SK-N-SH treated with all-trans-retinoic acid at 6 μM for 48 hours (cell line): ENCODE data around the gene PRKD2.

Source experiments
- ATAC-seq: fragments of 200-7000 bp; cut with Tn5 transposase; 3 replicates; pipeline ENCODE4 v1.9.1; 2020; ENCODE audit warnings: mild to moderate bottlenecking, moderate library complexity
- ARNTL ChIP-seq: fragments of 450-650 bp; formaldehyde crosslinking; IDR thresholded peaks from 2 replicates; pipeline ENCODE4 v1.5.0; 2020; ENCODE audit warnings: low read depth, mild to moderate bottlenecking, moderate library complexity, borderline replicate concordance
- BACH2 ChIP-seq: fragments of 250-450 bp; sonication (Bioruptor Pico); IDR thresholded peaks from 2 replicates; pipeline ENCODE4 v1.9.0; 2021; ENCODE audit warnings: mild to moderate bottlenecking, borderline replicate concordance
- CSDC2 ChIP-seq: fragments of 250-450 bp; sonication (Bioruptor Pico); IDR thresholded peaks from 2 replicates; pipeline ENCODE4 v1.5.0; 2020; ENCODE audit warnings: mild to moderate bottlenecking, moderate library complexity
- GLIS3 ChIP-seq: fragments of 250-450 bp; sonication (Bioruptor Pico); IDR thresholded peaks from 2 replicates; pipeline ENCODE4 v1.5.0; 2020; ENCODE audit warnings: mild to moderate bottlenecking, moderate library complexity
- ISL1 ChIP-seq: fragments of 250-450 bp; sonication (Bioruptor Pico); IDR thresholded peaks from 2 replicates; pipeline ENCODE4 v2.1.2; 2022; ENCODE audit warnings: mild to moderate bottlenecking, moderate library complexity
- OSR1 ChIP-seq: fragments of 250-450 bp; sonication (Bioruptor Pico); IDR thresholded peaks from 2 replicates; pipeline ENCODE4 v1.8.0; 2022; ENCODE audit warnings: moderate library complexity, mild to moderate bottlenecking, inconsistent platforms
- PPARA ChIP-seq: fragments of 250-450 bp; sonication (Bioruptor Pico); IDR thresholded peaks from 2 replicates; pipeline ENCODE4 v1.5.0; 2020; ENCODE audit warnings: mild to moderate bottlenecking, borderline replicate concordance
- RARB ChIP-seq: fragments of 250-450 bp; sonication (Bioruptor Pico); IDR thresholded peaks from 2 replicates; pipeline ENCODE4 v1.8.0; 2021; ENCODE audit warnings: mild to moderate bottlenecking, moderate library complexity
- SNAI2 ChIP-seq: fragments of 250-450 bp; sonication (Bioruptor Pico); IDR thresholded peaks from 2 replicates; pipeline ENCODE4 v1.5.0; 2020; ENCODE audit warnings: mild to moderate bottlenecking, moderate library complexity
- ZC3H10 ChIP-seq: fragments of 250-450 bp; sonication (Bioruptor Pico); IDR thresholded peaks from 2 replicates; pipeline ENCODE4 v1.5.1; 2021; ENCODE audit warnings: mild to moderate bottlenecking, moderate library complexity
- ZFP3 ChIP-seq: fragments of 250-450 bp; sonication (Bioruptor Pico); IDR thresholded peaks from 2 replicates; pipeline ENCODE4 v1.5.0; 2020; ENCODE audit warnings: mild to moderate bottlenecking, moderate library complexity
- ZFP30 ChIP-seq: fragments of 450-650 bp; formaldehyde crosslinking; IDR thresholded peaks from 2 replicates; pipeline ENCODE4 v1.5.0; 2022; ENCODE audit warnings: mild to moderate bottlenecking, moderate library complexity
- ZNF565 ChIP-seq: fragments of 450-650 bp; formaldehyde crosslinking; conservative IDR thresholded peaks from 2 replicates; pipeline ENCODE4 v1.5.0; 2020; ENCODE audit warnings: low read depth, mild to moderate bottlenecking, moderate library complexity
- ZNF70 ChIP-seq: fragments of 450-650 bp; formaldehyde crosslinking; IDR thresholded peaks from 2 replicates; pipeline ENCODE4 v1.5.0; 2020; ENCODE audit warnings: mild to moderate bottlenecking, moderate library complexity
- ZNF8 ChIP-seq: fragments of 450-650 bp; formaldehyde crosslinking; IDR thresholded peaks from 2 replicates; pipeline ENCODE4 v1.5.0; 2020; ENCODE audit warnings: mild to moderate bottlenecking, moderate library complexity
- TF ChIP-seq, protein P1 (sequence below): fragments of 250-450 bp; sonication (Bioruptor Pico); IDR thresholded peaks from 2 replicates; pipeline ENCODE4 v1.8.0; 2020; ENCODE audit warnings: mild to moderate bottlenecking, moderate library complexity, borderline replicate concordance
- TF ChIP-seq, protein P2 (sequence below): fragments of 250-450 bp; sonication (Bioruptor Pico); IDR thresholded peaks from 2 replicates; pipeline ENCODE4 v1.8.0; 2021; ENCODE audit warnings: low read depth, mild to moderate bottlenecking, moderate library complexity, borderline replicate concordance
- TF ChIP-seq, protein P3 (sequence below): fragments of 250-450 bp; sonication (Bioruptor Pico); IDR thresholded peaks from 2 replicates; pipeline ENCODE4 v1.5.1; 2020; ENCODE audit warnings: low read depth, mild to moderate bottlenecking, moderate library complexity
- TF ChIP-seq, protein P4 (sequence below): fragments of 250-450 bp; sonication (Bioruptor Pico); IDR thresholded peaks from 2 replicates; pipeline ENCODE4 v1.5.1; 2021; ENCODE audit warnings: mild to moderate bottlenecking, moderate library complexity
- TF ChIP-seq, protein P5 (sequence below): fragments of 250-450 bp; sonication (Bioruptor Pico); IDR thresholded peaks from 2 replicates; pipeline ENCODE4 v1.5.0; 2020; ENCODE audit warnings: mild to moderate bottlenecking, moderate library complexity

Gene PRKD2

DNA sequence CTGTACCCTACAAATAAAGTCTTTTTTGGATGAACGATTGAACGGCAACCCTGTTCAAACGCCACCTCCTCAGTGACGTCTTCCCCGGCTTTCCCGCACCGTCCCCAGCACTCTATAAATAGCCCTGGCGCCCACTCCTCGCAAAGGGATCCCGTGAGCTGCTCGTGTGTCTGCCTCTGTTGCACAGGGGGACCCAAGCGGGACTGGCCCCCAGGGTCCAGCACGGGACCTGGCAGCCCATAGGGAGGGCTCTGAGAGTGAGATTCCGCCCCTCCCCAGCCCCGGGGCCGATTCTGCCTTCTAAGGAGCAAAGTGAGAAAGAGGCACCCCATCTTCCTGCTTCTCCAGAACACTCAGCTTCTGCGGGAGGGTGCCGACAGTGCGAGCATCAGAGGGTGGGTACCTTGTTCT lies 20.9 kb upstream of the PRKD2 start (continued):
- TF ChIP-seq, protein P1, sequence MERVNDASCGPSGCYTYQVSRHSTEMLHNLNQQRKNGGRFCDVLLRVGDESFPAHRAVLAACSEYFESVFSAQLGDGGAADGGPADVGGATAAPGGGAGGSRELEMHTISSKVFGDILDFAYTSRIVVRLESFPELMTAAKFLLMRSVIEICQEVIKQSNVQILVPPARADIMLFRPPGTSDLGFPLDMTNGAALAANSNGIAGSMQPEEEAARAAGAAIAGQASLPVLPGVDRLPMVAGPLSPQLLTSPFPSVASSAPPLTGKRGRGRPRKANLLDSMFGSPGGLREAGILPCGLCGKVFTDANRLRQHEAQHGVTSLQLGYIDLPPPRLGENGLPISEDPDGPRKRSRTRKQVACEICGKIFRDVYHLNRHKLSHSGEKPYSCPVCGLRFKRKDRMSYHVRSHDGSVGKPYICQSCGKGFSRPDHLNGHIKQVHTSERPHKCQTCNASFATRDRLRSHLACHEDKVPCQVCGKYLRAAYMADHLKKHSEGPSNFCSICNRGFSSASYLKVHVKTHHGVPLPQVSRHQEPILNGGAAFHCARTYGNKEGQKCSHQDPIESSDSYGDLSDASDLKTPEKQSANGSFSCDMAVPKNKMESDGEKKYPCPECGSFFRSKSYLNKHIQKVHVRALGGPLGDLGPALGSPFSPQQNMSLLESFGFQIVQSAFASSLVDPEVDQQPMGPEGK (CRISPR knock-in tag) = no peak
- no peak for TF ChIP-seq OSR1 (CRISPR knock-in tag)
- no peak for TF ChIP-seq RARB (CRISPR knock-in tag)
- no peak for TF ChIP-seq BACH2 (CRISPR knock-in tag)
- TF ChIP-seq, protein P2, sequence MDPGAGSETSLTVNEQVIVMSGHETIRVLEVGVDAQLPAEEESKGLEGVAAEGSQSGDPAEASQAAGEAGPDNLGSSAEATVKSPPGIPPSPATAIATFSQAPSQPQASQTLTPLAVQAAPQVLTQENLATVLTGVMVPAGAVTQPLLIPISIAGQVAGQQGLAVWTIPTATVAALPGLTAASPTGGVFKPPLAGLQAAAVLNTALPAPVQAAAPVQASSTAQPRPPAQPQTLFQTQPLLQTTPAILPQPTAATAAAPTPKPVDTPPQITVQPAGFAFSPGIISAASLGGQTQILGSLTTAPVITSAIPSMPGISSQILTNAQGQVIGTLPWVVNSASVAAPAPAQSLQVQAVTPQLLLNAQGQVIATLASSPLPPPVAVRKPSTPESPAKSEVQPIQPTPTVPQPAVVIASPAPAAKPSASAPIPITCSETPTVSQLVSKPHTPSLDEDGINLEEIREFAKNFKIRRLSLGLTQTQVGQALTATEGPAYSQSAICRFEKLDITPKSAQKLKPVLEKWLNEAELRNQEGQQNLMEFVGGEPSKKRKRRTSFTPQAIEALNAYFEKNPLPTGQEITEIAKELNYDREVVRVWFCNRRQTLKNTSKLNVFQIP = no peak
- TF ChIP-seq, protein P3, sequence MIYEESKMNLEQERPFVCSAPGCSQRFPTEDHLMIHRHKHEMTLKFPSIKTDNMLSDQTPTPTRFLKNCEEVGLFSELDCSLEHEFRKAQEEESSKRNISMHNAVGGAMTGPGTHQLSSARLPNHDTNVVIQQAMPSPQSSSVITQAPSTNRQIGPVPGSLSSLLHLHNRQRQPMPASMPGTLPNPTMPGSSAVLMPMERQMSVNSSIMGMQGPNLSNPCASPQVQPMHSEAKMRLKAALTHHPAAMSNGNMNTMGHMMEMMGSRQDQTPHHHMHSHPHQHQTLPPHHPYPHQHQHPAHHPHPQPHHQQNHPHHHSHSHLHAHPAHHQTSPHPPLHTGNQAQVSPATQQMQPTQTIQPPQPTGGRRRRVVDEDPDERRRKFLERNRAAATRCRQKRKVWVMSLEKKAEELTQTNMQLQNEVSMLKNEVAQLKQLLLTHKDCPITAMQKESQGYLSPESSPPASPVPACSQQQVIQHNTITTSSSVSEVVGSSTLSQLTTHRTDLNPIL = no peak
- no peak for TF ChIP-seq ZNF70

DNA sequence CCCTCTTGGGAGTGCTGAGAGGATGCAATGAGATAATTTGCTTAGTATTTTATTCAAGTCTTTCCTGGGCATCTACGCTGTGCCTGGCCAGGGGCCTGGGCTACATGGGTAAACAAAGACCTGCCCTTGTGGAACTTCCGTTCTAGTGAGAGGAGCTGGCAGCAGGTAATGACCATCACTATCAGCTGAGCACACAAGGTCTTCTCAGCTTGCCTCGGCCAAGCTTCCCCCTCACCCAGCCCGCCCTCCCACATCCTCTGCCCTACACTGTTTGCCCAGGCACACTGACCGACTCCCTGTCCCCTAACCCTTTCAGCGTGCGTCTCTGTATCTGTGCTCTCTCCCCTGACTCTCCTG lies 20.4 kb upstream of the PRKD2 start:
- no peak for ATAC-seq
- TF ChIP-seq BACH2 (CRISPR knock-in tag) = no peak
- TF ChIP-seq, protein P2 = no peak
- TF ChIP-seq SNAI2 (CRISPR knock-in tag) = no peak
- no peak for TF ChIP-seq ARNTL (CRISPR knock-in tag)
- no peak for TF ChIP-seq ZFP3 (CRISPR knock-in tag)

DNA sequence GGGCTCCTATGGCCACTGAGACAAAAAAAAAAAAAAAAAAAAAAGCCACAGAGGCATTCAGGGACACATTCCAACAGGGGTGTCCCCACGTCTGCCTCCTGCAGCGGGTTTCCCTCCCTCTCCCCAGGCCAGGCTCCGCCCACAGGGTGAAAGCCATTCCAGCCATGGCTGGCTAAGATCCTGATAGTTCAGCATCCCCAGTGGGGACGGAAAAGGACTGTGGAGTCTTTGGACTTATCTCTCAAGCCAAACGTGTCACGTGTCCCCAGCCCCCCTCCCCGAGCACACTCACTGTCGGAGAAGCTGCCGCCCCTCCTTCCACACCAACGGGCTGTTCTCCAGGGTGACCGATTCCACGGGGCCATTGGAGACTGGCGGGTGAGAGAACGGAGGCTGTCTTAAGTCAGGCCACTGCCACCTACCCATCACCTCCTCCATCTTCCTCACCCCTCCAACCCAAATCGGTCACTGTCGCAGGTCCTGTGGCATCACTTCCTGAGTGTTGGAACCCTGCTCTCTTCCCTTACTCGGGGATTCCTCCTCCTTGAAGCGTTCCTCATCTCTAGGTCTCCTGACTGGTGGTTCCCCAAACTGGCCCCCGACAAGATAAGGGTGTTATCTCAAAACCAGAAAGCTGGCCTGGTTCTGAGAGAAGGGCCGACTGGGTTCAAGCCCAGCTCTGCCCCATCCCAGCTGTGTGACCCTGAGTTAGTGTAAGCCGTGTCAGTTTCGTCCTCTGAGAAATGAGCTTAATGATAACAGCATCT lies 19.8 kb upstream of the PRKD2 start:
- TF ChIP-seq ZNF565 (CRISPR knock-in tag) (no peak), ARNTL (CRISPR knock-in tag) (no peak), RARB (CRISPR knock-in tag) (no peak), CSDC2 (CRISPR knock-in tag) (no peak), GLIS3 (CRISPR knock-in tag) (no peak)
- ATAC-seq = no peak

DNA sequence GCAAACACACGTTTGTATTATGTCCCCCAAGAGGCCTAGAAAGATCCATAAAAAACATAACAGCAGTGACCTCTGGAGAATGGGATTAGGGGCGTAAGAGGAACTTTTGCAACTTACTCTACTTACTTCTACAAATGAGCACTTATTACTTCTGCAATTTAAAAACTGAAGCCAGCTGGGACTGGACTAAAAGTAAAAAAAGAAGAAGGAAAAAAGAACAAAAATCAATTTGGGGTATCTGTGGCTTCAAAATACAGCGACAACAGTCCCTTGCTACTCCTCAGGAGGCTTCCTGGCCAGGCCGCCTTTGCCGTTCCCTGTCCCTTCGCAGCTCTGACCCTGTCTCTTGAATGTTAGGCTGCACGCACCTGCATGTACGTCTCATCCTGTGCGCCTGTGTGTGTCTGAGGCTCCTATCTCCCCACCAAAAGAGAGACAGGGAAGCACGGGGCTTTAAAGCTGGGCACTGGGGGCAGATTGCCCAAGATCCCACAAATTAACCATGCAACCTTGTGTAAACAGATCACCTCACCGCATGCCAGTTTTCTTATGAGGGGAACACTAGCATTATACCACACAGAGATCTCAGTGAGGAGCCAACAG lies 16.9 kb upstream of the PRKD2 start:
- no peak for TF ChIP-seq ISL1 (CRISPR knock-in tag)
- no peak for TF ChIP-seq ZNF8 (CRISPR knock-in tag)
- no peak for TF ChIP-seq ZC3H10 (CRISPR knock-in tag)
- TF ChIP-seq, protein P2 = no peak
- TF ChIP-seq, protein P4, sequence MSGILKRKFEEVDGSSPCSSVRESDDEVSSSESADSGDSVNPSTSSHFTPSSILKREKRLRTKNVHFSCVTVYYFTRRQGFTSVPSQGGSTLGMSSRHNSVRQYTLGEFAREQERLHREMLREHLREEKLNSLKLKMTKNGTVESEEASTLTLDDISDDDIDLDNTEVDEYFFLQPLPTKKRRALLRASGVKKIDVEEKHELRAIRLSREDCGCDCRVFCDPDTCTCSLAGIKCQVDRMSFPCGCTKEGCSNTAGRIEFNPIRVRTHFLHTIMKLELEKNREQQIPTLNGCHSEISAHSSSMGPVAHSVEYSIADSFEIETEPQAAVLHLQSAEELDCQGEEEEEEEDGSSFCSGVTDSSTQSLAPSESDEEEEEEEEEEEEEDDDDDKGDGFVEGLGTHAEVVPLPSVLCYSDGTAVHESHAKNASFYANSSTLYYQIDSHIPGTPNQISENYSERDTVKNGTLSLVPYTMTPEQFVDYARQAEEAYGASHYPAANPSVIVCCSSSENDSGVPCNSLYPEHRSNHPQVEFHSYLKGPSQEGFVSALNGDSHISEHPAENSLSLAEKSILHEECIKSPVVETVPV = no peak
- TF ChIP-seq ZNF565 (CRISPR knock-in tag) = no peak
- TF ChIP-seq, protein P3 = no peak
- TF ChIP-seq ZFP30 (CRISPR knock-in tag) = no peak
- TF ChIP-seq PPARA = no peak
- no peak for TF ChIP-seq BACH2 (CRISPR knock-in tag)
- no peak for TF ChIP-seq CSDC2 (CRISPR knock-in tag)
- TF ChIP-seq, protein P5, sequence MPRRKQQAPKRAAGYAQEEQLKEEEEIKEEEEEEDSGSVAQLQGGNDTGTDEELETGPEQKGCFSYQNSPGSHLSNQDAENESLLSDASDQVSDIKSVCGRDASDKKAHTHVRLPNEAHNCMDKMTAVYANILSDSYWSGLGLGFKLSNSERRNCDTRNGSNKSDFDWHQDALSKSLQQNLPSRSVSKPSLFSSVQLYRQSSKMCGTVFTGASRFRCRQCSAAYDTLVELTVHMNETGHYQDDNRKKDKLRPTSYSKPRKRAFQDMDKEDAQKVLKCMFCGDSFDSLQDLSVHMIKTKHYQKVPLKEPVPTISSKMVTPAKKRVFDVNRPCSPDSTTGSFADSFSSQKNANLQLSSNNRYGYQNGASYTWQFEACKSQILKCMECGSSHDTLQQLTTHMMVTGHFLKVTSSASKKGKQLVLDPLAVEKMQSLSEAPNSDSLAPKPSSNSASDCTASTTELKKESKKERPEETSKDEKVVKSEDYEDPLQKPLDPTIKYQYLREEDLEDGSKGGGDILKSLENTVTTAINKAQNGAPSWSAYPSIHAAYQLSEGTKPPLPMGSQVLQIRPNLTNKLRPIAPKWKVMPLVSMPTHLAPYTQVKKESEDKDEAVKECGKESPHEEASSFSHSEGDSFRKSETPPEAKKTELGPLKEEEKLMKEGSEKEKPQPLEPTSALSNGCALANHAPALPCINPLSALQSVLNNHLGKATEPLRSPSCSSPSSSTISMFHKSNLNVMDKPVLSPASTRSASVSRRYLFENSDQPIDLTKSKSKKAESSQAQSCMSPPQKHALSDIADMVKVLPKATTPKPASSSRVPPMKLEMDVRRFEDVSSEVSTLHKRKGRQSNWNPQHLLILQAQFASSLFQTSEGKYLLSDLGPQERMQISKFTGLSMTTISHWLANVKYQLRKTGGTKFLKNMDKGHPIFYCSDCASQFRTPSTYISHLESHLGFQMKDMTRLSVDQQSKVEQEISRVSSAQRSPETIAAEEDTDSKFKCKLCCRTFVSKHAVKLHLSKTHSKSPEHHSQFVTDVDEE (CRISPR knock-in tag) = no peak
- TF ChIP-seq SNAI2 (CRISPR knock-in tag) = no peak
- no peak for TF ChIP-seq GLIS3 (CRISPR knock-in tag)
- TF ChIP-seq OSR1 (CRISPR knock-in tag) = no peak
- no peak for TF ChIP-seq ZNF70
- ATAC-seq = no peak
